Panc1 (cell line): ENCODE data around the gene AHSG.

Source experiments
- POLR2AphosphoS5 ChIP-seq: IDR thresholded peaks from 2 replicates; pipeline ENCODE4 v1.6.1; 2012; ENCODE audit warnings: mild to moderate bottlenecking, low read depth, low read length, moderate library complexity
- SIN3A ChIP-seq: IDR thresholded peaks from 2 replicates; pipeline ENCODE4 v1.6.1; 2012; ENCODE audit warnings: low read depth, mild to moderate bottlenecking, low read length, moderate library complexity, borderline replicate concordance; ENCODE audit not compliant: insufficient read depth
- TCF7L2 ChIP-seq: IDR thresholded peaks from 2 replicates; pipeline ENCODE4 v1.6.1; 2011; ENCODE audit warnings: mild to moderate bottlenecking, low read depth, low read length, inconsistent platforms
- TF ChIP-seq, protein P1 (sequence below): fragments of 450-650 bp; IDR thresholded peaks from 2 replicates; pipeline ENCODE4 v1.5.1; 2017; ENCODE audit warnings: mild to moderate bottlenecking
- TF ChIP-seq, protein P2 (sequence below), 2 experiments: IDR thresholded peaks; 2 replicates each; pipeline ENCODE4 v1.6.1; 2011 to 2012; ENCODE audit warnings: low read depth in 2 of 2, control low read depth in 1 of 2, low read length in 1 of 2, mild to moderate bottlenecking in 1 of 2, moderate library complexity in 1 of 2; ENCODE audit not compliant: insufficient read depth in 1 of 2

GRCh38 chr3:186588632-186589031, 24.2 kb upstream of the AHSG start:
- TF ChIP-seq, protein P1, sequence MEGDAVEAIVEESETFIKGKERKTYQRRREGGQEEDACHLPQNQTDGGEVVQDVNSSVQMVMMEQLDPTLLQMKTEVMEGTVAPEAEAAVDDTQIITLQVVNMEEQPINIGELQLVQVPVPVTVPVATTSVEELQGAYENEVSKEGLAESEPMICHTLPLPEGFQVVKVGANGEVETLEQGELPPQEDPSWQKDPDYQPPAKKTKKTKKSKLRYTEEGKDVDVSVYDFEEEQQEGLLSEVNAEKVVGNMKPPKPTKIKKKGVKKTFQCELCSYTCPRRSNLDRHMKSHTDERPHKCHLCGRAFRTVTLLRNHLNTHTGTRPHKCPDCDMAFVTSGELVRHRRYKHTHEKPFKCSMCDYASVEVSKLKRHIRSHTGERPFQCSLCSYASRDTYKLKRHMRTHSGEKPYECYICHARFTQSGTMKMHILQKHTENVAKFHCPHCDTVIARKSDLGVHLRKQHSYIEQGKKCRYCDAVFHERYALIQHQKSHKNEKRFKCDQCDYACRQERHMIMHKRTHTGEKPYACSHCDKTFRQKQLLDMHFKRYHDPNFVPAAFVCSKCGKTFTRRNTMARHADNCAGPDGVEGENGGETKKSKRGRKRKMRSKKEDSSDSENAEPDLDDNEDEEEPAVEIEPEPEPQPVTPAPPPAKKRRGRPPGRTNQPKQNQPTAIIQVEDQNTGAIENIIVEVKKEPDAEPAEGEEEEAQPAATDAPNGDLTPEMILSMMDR = no peak
- TF ChIP-seq, protein P2, sequence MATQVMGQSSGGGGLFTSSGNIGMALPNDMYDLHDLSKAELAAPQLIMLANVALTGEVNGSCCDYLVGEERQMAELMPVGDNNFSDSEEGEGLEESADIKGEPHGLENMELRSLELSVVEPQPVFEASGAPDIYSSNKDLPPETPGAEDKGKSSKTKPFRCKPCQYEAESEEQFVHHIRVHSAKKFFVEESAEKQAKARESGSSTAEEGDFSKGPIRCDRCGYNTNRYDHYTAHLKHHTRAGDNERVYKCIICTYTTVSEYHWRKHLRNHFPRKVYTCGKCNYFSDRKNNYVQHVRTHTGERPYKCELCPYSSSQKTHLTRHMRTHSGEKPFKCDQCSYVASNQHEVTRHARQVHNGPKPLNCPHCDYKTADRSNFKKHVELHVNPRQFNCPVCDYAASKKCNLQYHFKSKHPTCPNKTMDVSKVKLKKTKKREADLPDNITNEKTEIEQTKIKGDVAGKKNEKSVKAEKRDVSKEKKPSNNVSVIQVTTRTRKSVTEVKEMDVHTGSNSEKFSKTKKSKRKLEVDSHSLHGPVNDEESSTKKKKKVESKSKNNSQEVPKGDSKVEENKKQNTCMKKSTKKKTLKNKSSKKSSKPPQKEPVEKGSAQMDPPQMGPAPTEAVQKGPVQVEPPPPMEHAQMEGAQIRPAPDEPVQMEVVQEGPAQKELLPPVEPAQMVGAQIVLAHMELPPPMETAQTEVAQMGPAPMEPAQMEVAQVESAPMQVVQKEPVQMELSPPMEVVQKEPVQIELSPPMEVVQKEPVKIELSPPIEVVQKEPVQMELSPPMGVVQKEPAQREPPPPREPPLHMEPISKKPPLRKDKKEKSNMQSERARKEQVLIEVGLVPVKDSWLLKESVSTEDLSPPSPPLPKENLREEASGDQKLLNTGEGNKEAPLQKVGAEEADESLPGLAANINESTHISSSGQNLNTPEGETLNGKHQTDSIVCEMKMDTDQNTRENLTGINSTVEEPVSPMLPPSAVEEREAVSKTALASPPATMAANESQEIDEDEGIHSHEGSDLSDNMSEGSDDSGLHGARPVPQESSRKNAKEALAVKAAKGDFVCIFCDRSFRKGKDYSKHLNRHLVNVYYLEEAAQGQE (IDR thresholded peaks at IDR 0.05; ENCODE audit: insufficient read depth in 1 of 2, low read depth in 2 of 2, low read length in 1 of 2) = no peak
- TF ChIP-seq TCF7L2 (no peak), POLR2AphosphoS5 (no peak), SIN3A (no peak)
